ENCODE data around the gene INO80E. TPM values are rescaled to one million over a fixed set of nuclear protein-coding genes. Genes with fewer than 3 reads are reported as not detected.

INO80E gene
- total RNA-seq, 1 experiment from 2014 or later = 104 TPM

- ATAC-seq (no peak), DNase-seq (ENCODE audit: low read depth, low spot score) (no peak)
- H3K27ac ChIP-seq (ENCODE audit: low read length) = no peak overlapping the region
- no peaks in the 10 kb centered on the region for H3K27me3 ChIP-seq (ENCODE audit: control insufficient read depth, insufficient read depth, low read length)
- intact Hi-C loops (cut with micrococcal nuclease; ENCODE audit: unreplicated experiment) (no loop called here), in situ Hi-C loops (cut with HindIII; ENCODE audit: low pct_unique_long_range_greater_than_20kb, low sequenced_read_pairs) (no loop called here)
- no peaks in the 10 kb centered on the region for H3K9me3 ChIP-seq (ENCODE audit: control insufficient read depth, insufficient read depth, low read depth, low read length)
- H3K4me1 ChIP-seq (ENCODE audit: control insufficient read depth, insufficient read depth, low read length) = no peaks in the 10 kb centered on the region
- H3K36me3 ChIP-seq (ENCODE audit: control insufficient read depth, insufficient read depth, low read length) = no peaks in the 10 kb centered on the region
- no peak overlapping the region for H3K4me3 ChIP-seq (ENCODE audit: low read depth in 2 of 2, low read length in 2 of 2)
- ChIA-PET POLR2A (interaction anchor here (0.6 kb wide), 2 partner anchors 9 to 47 kb away, joined by 3 to 8 read pairs; no protein-coding TSS in a partner anchor), CTCF (interaction anchor here (0.6 kb wide), 2 partner anchors 43 to 116 kb away, joined by 3 read pairs; no protein-coding TSS in a partner anchor)
- BruUV-seq (replicated peaks) = no TSS peak
- TF ChIP-seq SIN3A (IDR thresholded peaks at IDR 0.05; ENCODE audit: borderline replicate concordance, insufficient read depth, low read depth, low read length) (no peak), POLR2AphosphoS5 (IDR thresholded peaks at IDR 0.05; ENCODE audit: low read depth, low read length) (no peak), CTCF (IDR thresholded peaks at IDR 0.05) (no peak), REST (IDR thresholded peaks at IDR 0.05; ENCODE audit: insufficient read depth in 1 of 2, low read depth in 2 of 2, low read length in 1 of 2) (no peak)
Measured at GRCh38 chr16:30018731-30019158, 22.7 kb downstream of the INO80E start.

GRCh38 chr16:30022887-30023286, 26.8 kb downstream of the INO80E start, which contains the start of gene C16orf92:
C16orf92 (plus strand) TSS chr16:30023198; CDS start chr16:30023341, 143 bp downstream.
- Histone ChIP-seq H3K4me1 (ENCODE audit: control insufficient read depth, insufficient read depth, low read length) (no peaks in the 10 kb centered on the region), H3K27ac (ENCODE audit: low read length) (no peak within 1 kb of the TSS), H3K4me3 (ENCODE audit: low read depth in 2 of 2, low read length in 2 of 2) (no peak within 1 kb of the TSS), H3K9me3 (ENCODE audit: control insufficient read depth, insufficient read depth, low read depth, low read length) (no peaks in the 10 kb centered on the region), H3K27me3 (ENCODE audit: control insufficient read depth, insufficient read depth, low read length) (no peaks in the 10 kb centered on the region), H3K36me3 (ENCODE audit: control insufficient read depth, insufficient read depth, low read length) (no peaks in the 10 kb centered on the region)
- ATAC-seq (no peak), DNase-seq (ENCODE audit: low read depth, low spot score) (no peak)
- intact Hi-C loops (cut with micrococcal nuclease; ENCODE audit: unreplicated experiment) (loop anchor here (10.0 kb wide), 1 partner anchor 108 kb away; no protein-coding TSS in a partner anchor), in situ Hi-C loops (cut with HindIII; ENCODE audit: low pct_unique_long_range_greater_than_20kb, low sequenced_read_pairs) (no loop called here)
- POLR2A ChIA-PET = interaction anchor here (0.5 kb wide), 1 partner anchor 577 kb away, joined by 4 read pairs; no protein-coding TSS in a partner anchor
- CTCF ChIA-PET = no interaction called here
- no TSS peak for BruUV-seq (replicated peaks)
- TF ChIP-seq CTCF (IDR thresholded peaks at IDR 0.05) (no peak), TCF7L2 (IDR thresholded peaks at IDR 0.05; ENCODE audit: low read depth, low read length) (no peak), SIN3A (IDR thresholded peaks at IDR 0.05; ENCODE audit: borderline replicate concordance, insufficient read depth, low read depth, low read length) (no peak), REST (IDR thresholded peaks at IDR 0.05; ENCODE audit: insufficient read depth in 1 of 2, low read depth in 2 of 2, low read length in 1 of 2) (no peak), POLR2AphosphoS5 (IDR thresholded peaks at IDR 0.05; ENCODE audit: low read depth, low read length) (no peak)
